ENCODE measurements around the gene NUMB. TPM values are rescaled to one million over a fixed set of nuclear protein-coding genes. Genes with fewer than 3 reads are reported as not detected.

Gene NUMB
- total RNA-seq, 1 experiment from 2014 or later, result 42.0 TPM

DNA sequence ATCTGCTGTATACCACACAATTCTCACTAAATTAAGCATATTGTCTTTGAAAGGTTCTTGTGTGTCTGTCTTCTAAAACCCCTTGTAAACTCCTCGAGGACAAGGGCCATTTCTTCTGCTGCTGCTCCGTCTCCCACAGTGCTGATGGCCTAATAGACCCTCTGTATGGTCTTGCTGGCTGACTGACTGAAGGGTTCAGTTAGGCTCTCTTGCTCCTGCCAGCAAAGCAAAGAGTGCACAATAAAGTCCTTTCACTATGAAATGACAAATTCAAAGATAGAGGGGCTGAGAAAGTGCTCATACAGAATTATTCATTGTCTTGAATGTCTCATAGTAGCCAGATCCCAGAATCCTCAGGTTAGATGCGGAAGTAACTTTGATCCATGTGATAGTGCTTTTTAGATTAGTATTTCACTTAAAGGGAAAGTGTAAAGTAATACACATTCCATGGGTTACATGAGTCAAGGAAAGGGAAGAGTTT is 18.1 kb upstream of the NUMB start:
- no peak for DNase-seq (ENCODE audit: low spot score)
- H3K4me3 Mint-ChIP-seq, result no peak overlapping the region
- H3K27ac Mint-ChIP-seq, result 0 out of 2 replicates have a peak overlapping the region, but pooled peaks have one; percentile 27
- ChIA-PET CTCF (interaction anchor here (1.0 to 1.2 kb wide), 2 partner anchors 9 to 244 kb away, joined by 3 read pairs; no protein-coding TSS in a partner anchor), POLR2A (interaction anchor here (0.7 kb wide), 1 partner anchor 632 kb away, joined by 4 read pairs; no protein-coding TSS in a partner anchor)
- no peaks in the 10 kb centered on the region for H3K4me1 Mint-ChIP-seq
- TF ChIP-seq SMAD4 (CRISPR knock-in tag; IDR thresholded peaks at IDR 0.05) (no peak), ZNF317 (CRISPR knock-in tag; IDR thresholded peaks at IDR 0.05; ENCODE audit: borderline replicate concordance, low read depth) (no peak), CBFB (CRISPR knock-in tag; IDR thresholded peaks at IDR 0.05; ENCODE audit: low read depth) (no peak), ZNF138 (CRISPR knock-in tag; conservative IDR thresholded peaks at IDR 0.05) (no peak), ZNF671 (CRISPR knock-in tag; IDR thresholded peaks at IDR 0.05) (no peak), ZNF512 (CRISPR knock-in tag; IDR thresholded peaks at IDR 0.05; ENCODE audit: borderline replicate concordance) (no peak), AFF4 (CRISPR knock-in tag; IDR thresholded peaks at IDR 0.05; ENCODE audit: borderline replicate concordance) (no peak), KAT7 (CRISPR knock-in tag; IDR thresholded peaks at IDR 0.05; ENCODE audit: borderline replicate concordance) (no peak)
- TF ChIP-seq, protein P1, sequence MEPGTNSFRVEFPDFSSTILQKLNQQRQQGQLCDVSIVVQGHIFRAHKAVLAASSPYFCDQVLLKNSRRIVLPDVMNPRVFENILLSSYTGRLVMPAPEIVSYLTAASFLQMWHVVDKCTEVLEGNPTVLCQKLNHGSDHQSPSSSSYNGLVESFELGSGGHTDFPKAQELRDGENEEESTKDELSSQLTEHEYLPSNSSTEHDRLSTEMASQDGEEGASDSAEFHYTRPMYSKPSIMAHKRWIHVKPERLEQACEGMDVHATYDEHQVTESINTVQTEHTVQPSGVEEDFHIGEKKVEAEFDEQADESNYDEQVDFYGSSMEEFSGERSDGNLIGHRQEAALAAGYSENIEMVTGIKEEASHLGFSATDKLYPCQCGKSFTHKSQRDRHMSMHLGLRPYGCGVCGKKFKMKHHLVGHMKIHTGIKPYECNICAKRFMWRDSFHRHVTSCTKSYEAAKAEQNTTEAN (CRISPR knock-in tag; IDR thresholded peaks at IDR 0.05), result no peak
- H3K27me3 Mint-ChIP-seq (ENCODE audit: low read depth), result no peaks in the 10 kb centered on the region
- no peak for ATAC-seq
- H3K9me3 Mint-ChIP-seq, result no peaks in the 10 kb centered on the region
- no peaks in the 10 kb centered on the region for H3K36me3 Mint-ChIP-seq

GRCh38 chr14:73474952-73475351 is 16.6 kb upstream of the NUMB start:
- no peak for DNase-seq (ENCODE audit: low spot score)
- H3K4me1 Mint-ChIP-seq, result no peaks in the 10 kb centered on the region

More at GRCh38 chr14:73474952-73475351, 16.6 kb upstream of the NUMB start:
- TF ChIP-seq, protein P2, sequence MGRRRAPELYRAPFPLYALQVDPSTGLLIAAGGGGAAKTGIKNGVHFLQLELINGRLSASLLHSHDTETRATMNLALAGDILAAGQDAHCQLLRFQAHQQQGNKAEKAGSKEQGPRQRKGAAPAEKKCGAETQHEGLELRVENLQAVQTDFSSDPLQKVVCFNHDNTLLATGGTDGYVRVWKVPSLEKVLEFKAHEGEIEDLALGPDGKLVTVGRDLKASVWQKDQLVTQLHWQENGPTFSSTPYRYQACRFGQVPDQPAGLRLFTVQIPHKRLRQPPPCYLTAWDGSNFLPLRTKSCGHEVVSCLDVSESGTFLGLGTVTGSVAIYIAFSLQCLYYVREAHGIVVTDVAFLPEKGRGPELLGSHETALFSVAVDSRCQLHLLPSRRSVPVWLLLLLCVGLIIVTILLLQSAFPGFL (CRISPR knock-in tag; IDR thresholded peaks at IDR 0.05; ENCODE audit: borderline replicate concordance), result no peak
- TF ChIP-seq JAZF1 (CRISPR knock-in tag; IDR thresholded peaks at IDR 0.05), result no peak
- no peak for TF ChIP-seq CREB1 (CRISPR knock-in tag; IDR thresholded peaks at IDR 0.05)
- no peak for ATAC-seq
- POLR2A ChIA-PET, result interaction anchor here (0.6 to 0.9 kb wide), 2 partner anchors 17 to 201 kb away, joined by 3 read pairs; partner anchors contain the start of gene NUMB
- Mint-ChIP-seq H3K27ac (no peak overlapping the region), H3K4me3 (no peak overlapping the region), H3K9me3 (no peaks in the 10 kb centered on the region), H3K36me3 (no peaks in the 10 kb centered on the region), H3K27me3 (ENCODE audit: low read depth) (no peaks in the 10 kb centered on the region)
- CTCF ChIA-PET, result interaction anchor here (0.7 kb wide), 1 partner anchor 61 kb away, joined by 4 read pairs; no protein-coding TSS in a partner anchor

Data from WTC11 (cell line).